NCI-H2029 treated with DMSO at 0.1 percent for 48 hours (cell line): ENCODE measurements around the gene SLC41A3.
"Not testable (repeated sequence)": the region's sequence is repeated elsewhere in the genome, so short reads cannot be mapped to it uniquely, and the experiment has no call there.

Experiments
- DNase-seq: peaks from one replicate; lab custom pipeline; 2025; lab: John Stamatoyannopoulos, UW

SLC41A3 gene

DNA sequence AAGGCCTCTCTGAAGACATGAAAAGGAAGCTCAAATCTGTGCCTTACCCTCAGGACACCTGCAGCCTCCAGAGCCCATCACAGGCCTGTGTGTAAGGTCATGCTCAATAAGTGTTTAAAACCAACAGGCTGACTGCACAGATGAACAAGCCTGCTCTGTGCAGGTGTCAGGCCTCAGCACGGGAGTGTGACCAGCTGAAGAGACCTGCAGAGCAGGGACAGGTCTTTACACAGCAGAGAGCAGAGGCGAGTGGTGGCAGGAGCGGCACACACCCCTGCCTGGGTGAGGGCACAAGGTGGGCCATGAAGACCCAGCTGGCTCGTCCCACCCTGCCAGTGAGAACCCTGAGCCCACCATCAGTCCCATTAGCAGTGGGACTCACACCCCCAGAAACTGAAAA is 58.1 kb downstream of the SLC41A3 start:
- no peak for DNase-seq

DNA sequence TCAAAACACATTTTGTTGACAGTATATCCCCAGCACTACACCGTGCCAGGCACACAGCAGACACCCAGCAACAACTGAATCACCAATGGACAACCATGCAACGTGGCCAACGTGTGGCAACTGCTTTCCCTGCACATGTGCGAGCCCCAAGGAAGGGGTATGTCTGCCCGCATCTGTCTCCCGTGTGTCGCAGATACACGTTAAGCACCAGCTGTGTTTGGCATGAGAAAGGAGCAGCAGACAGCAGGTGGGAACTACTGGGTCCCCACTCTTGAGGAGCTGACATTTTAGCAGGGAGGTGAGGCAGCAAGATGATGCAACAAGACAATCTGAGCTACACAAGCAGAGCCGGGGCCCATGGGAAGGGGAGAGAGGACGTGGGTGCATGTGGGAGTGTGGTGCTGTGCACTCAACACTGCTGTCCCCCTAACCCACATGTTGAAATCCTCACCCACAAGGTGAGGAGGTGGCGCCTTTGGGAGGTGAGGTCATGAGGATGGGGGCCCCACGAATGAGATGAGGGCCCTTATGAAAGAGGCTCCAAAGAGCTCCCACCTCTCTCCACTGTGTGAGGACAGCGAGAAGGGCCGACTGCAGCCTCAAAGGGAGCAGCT is 58.7 kb downstream of the SLC41A3 start:
- DNase-seq, result no peak

DNA sequence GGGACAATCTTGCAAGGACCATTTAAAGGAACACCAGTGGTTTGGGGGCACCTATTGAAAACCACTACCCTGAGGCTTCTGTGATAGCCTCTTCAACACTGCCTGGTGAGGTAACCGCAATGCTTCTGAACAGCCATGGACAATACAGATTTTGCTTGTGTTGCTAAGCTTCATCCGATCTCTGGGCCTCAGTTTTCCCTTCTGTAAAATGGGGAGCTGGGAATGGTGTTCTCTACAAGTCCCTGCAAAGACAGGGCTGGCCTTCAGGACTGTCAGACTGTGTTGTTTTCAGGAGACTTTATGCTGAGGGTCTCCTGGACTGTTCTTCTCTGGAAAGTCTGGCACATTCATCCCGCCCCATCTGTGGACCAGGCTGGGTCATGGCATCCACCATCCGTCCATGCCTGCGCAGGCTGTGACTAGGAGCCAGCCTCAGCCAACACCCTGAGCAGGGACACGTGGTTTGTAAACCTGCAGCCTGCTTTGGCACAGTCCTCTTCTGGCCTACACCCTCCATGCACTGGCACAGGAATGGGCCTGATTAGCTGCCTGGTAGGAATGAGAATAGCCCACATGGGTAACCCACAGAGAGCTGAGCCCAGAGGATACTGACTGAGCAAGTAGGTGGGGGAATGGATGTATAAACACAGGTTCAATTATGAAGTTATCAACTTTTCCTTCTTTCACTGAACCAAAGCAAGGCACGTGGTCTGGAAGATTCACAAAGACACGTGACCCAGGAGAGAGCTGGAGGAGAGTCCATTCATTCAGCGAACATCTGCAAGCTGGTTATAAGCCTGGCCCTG is 59.7 kb downstream of the SLC41A3 start:
- no peak for DNase-seq

DNA sequence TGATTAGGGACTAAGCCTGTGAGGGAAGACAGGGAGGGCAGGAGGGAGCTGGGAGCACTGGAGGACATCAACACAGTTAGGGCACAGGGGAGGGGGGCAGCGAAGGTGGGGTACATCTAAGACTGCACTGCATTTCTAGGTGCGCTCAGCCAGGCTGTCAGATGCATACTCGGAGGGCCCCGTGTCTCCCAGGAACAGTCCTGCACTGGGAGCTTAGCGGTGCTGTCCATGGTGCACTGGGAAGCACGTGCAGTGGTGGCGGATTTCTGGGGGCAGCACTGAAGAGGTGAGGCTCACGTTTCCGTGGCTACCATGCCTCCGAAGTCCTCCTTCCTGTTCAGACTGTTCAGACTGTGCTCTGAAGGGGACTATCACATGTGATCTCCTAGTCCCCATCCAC is 60.5 kb downstream of the SLC41A3 start:
- no peak for DNase-seq

DNA sequence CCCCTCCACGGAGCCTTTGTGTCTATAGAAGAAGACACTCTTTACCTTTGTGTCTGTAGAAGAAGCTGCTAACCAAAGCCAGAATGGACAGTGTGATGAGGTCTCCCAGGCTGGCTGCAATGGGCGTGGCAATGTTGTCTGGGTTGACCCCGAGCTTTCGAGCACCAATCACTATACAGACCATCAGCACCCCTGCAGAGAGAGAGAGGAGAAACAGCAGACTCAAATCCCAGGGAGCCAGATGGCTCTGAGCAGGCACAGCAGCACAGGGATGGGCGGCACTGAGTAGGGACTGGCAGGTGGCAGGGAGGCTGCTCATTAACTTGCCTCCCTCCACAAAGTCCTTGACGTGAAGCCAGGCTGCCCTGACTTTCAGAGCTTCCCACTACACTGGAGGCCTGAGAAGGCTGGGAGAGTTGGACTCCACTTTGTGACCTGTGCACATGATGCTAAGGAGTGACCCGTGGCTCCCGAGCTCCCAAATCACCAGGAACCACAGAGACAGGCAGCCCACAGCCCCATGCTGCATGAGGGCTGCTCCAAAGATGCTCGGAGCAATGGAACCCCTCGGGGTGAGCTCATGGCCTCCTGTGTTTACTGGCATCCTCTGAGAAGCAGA is 61.1 kb downstream of the SLC41A3 start:
- no peak for DNase-seq

DNA sequence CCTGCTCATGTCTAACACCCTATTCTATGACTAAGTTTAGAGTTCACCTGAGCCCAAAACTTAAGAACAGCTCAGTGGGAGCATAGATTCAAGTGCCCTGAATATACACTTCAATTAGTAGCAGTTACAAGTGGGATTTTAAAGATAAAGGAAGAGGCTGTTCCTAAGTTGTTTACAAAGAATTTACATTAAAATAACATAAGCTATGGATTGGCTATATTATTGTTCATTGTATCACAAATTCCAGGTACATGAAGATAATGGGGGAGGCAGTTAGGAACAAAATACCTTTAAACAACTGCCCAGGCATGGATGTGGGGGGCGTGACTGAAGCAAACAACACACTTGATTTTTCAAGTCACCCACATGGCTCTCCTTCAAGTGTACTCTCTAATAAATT is 62.2 kb downstream of the SLC41A3 start:
- no peak for DNase-seq

DNA sequence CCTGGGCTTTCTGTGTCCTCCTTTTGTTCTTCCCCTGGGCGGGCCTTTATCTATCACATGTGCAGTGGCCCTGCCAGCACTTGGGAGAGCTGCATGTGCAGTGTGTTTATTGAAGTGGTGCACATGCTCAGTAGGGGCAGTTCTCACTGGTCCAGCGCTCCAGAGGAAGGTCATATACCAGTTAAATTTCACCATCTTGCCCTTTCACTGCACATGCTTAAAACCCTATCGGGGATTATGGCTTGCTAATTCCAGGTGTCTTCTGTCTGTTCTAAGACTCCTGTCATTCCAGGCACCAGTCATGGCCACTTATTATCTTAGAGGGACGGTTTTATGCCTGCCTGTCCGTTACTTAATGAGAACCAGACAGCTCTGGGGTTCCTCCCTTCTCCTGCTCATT is 62.7 kb downstream of the SLC41A3 start:
- DNase-seq, result no peak

DNA sequence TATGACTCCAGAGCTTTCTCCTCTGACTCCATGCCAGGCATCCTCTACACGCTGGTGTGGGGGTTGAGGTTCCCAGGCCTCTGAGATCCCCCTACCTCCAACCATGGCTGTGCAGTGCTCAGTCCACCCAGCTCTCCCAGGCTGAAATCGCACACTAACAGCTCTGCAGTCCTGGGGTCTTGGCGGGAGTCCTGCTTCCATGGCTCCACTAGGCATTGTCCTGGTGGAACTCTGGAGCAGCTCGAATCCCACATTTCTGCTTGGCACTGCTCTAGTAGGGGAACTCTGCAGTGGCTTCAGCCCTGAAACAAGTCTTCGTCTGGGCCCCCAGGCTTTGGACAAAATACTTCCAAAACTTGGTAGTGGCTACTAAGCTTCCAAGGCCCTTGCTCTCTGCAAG is 64.2 kb downstream of the SLC41A3 start:
- no peak for DNase-seq

DNA sequence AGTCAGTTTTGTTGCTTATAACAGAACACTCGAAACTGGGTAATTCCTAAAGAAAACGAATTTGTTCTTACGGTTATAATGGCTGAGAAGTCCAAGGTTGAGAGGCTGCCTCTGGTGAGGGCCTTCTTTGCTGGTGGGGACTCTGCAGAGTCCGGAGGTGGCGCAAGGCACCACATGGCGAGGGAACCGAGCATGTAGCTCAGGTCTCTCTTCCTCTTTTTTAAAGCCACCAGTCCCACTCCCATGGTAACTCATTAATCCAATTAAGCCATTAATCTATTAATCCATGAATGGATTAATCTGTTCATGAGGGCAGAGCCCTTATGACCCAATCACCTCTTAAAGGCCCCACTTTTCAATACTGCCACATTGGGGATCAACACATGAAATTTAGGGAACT is 64.9 kb downstream of the SLC41A3 start:
- DNase-seq, result no peak

DNA sequence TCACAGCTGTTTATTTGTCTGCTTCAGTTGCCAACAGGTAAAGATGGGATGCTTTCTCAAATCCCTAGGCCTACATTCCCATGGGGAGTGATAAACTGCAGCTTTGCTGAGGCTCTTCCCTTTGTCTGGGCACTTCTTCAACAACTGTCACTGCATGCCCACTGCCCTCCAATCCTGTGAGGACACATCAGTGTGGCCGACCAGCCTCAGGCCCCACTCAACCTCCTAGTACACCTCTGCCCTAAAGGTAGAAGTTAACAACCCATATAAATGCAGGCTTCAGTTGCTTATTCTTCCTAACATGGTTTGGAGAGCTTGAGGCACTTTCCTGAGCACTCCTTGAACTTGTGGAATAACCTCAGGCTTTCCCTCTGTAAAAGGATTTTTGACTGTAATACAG is 65.4 kb downstream of the SLC41A3 start:
- DNase-seq, result no peak

DNA sequence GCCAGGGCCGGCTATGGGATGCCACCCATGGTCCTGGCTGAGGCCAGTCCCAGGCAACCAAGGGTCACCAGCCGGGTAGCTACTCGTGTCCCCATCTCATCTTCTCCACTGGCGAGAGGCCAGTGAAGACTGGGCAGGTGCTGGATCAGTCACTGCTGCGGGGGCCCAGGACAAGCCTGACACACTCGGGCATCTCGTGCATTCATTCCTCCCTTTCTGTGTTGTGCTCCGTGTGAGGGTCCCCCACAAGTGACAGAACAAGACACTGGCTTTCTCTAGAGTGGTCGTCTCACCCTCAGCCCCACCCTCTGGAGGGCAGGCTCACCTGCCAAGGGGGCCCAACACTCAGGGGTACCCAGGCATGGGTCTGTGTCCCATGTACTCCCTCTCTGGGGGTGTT is 66.6 kb downstream of the SLC41A3 start:
- DNase-seq, result no peak

DNA sequence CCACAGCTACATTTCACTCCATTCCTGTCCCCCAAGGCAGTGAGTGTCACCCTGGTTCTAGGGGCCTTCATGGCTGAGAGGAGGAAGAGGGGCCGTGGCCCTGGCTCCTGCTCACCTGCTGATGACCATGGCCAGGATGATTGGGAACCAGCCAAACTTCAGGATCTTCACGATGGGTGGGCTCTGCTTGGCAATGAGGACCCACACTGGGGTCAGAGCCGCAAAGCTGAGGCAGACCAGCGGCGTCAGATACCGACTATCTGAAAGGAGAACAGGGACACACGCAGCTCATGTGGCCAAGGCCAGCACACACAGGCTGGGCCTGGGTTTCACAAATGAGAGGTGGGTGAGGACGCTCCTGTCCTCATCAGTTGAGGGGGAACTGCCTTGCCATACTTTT is 67.3 kb downstream of the SLC41A3 start:
- no peak for DNase-seq

DNA sequence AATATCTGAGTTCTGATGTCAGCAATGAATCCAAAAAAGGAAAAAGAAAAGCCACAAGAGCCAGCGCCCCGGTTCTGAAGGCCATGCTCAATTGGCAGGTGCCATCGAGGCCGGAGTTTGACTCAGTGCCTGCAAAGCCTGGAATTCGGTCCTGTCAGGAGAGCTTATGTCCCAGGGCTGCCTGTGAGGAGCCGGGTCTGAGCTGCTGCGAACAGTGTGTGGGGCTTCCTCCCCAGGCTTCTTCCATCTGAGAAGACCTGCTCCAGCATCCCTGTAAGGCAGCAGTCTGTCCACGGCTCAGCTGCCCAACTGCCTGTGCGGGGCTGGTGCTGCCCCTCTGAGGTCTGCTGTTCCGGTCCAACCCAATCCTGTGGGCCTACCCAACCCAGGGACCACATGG is 68.8 kb downstream of the SLC41A3 start:
- DNase-seq, result no peak

DNA sequence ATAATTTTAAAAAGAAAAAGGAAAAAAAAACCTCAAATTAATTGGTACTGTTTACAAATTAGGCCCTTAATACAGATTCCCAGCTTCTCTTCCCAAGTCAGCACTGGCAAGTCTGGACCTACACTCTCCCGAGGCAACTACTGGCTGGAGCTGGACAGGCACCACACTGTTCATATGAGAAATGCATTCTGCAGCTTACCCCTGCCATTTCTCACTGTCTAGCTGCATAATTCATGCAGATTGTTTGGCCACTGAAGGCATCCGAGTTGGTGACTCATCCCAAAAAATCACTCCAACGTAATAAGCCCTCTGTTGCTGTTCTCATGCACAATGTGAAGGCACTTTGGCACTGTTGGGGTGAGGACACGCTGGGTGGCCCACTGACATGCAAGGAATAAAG is 69.7 kb downstream of the SLC41A3 start:
- DNase-seq, result no peak

DNA sequence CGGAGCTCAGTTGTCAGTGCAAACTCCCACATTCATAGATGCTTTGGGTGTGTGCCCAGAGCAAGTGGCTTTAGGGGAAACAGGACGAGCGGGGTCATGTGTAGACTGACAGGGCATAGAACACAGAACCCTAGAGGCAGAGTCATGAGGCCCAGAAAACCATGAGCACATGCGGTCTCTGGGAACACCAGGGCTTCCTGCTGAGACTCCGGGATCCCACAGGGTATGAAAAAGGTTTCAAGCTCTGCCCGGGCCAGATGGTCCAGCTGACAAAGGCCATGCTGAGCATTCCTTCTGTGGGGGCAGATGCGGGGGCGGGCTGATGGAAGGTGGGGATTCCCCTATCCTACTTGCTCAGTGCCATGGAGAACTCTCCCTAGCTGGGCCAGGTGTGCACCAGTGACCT is 70.2 kb downstream of the SLC41A3 start:
- no peak for DNase-seq

DNA sequence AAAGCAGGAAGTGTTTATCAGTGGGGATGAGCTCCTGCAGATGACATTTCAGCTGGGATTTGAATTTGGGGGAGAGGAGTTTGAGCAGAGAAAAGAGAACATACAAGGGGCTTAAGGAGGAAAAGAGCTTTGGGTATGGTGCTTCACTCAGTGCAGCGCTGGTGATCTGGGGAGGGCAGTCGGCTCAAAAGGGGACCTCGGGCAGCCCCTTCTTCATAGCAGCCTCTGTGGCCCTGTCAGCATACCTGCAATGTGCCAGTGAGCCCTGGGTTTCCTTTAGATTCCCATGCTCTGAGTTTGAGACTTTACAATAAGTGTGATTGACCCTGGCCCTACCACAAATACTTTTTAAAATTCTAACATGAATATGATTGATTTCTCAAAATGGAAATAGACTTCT is 74.7 kb downstream of the SLC41A3 start:
- DNase-seq, result no peak

DNA sequence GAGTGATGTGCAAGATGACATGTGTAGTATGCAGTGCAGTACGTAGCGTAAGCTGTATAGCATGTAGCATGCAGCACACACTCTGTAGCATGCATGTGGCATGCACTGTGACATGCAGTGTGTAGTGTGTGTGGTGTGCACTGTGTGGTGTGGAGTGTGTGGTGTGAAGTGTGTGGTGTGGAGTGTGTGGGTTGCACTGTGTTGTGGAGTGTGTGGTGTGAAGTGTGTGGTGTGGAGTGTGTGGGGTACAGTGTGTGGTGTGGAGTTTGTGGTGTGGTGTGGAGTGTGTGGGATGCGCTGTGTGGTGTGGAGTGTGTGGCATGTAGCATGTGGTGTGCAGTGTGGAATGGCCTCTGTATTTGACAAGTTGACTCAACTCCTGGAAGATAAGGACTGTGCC is 75.7 kb downstream of the SLC41A3 start:
- DNase-seq, result no peak

DNA sequence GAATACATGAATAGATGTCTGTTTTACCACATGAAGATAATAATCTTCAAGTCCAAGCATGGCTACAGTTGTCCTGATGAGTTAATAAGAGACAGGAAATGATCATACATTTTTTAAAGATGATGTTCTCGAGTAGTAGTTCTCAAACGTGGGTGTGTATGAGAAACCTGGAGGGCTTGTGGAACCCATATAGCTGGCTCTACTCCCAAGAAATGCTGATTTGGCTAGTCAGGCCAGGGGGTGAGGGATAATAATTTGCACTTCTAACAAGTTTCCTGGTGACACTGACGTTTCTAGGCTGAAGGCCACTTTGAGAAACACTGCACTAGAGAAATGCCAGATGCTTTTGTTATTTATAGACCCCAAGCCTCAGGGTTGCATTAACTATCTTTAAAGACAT is 78.0 kb downstream of the SLC41A3 start:
- DNase-seq, result no peak

DNA sequence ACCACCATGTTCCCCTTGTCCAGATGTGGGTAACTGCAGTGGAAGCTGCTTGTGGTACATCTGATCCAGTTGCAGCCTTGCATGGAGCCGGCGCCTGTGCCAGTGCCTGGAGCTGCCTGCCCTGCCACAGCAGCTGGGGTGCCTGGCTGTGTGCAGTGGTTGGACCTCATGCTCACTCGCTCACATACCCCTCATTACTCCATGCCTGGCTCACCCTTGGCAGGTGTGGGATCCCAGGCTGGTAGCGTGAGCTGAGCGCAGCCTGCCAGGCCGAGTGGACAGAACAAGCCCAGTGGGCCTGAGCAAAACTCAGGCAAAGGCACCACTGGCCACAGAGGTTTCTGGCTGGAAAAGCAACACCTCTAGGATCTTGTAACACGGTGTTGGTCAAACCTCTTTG is 79.2 kb downstream of the SLC41A3 start:
- DNase-seq, result no peak

DNA sequence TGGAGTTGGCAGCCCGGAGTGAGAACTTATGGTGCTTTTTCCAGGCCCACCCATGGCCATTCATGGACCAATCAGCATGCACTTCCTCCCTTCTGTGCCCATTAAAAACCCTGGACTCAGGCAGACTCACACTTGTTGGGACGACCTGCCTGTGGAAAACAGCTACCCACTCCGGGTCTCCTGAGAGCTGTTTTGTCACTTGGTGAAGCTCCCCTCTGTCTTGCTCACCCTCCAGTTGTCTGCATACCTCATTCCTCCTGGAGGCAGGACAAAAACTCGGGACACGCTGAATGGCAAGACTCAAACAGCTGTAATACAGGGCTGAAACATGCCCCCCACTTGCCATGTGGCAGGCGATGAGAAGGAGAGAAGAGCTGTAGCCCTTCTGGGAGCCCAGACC is 79.7 kb downstream of the SLC41A3 start:
- no peak for DNase-seq

DNA sequence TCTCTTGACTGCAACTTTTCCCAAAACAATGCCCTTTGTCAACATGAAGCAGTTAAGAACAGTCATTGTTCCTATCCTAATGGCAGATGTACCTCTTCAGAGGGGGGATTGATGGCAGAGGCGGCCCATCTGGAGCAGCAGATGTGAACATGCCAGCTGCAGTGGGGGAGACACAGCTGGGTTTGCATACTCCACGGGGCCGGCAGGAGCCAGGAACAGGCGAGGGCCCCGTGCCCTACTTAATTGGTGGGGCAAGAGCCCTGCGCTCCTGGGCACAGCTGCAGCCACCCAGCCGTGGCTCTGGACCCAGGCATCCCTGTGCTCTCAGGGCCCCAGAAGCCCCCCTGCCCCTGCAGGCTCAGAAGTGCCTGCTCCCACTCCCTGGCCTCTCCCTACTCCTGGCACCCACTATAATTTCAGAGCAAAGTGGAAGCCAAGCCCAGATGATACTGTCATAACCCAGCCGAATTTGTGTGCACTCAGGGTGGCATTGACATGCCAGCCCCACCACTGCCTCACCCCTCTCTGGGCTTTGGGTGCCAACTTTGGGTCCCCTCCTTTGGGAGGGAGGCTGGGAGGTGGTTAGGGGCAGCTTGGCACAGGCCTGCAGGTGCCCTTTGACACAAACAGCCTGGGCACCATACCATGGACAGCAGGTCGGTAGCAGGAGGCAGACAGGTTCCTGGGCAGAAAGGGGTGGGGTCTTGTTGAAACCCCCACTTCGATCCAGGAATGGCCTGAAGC is 80.3 kb downstream of the SLC41A3 start:
- DNase-seq, result no peak

DNA sequence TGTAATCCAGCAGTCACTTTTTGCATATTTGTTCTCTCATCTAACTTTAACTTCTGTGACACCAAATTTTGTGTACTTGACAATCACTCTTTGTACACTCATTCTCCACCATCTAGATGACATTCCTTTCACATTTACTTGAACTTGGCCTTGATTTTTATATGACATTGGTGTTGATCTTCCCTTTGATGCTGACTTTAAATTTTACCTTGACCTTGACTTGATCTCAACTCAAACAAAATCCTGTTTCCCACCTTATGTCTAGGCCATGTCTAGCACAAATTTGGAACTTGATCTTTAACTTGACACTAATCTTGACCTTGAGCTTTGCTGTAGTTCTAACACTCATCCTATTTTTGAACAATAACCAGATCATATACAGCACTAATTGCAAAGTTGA is 81.7 kb downstream of the SLC41A3 start:
- DNase-seq, result no peak

DNA sequence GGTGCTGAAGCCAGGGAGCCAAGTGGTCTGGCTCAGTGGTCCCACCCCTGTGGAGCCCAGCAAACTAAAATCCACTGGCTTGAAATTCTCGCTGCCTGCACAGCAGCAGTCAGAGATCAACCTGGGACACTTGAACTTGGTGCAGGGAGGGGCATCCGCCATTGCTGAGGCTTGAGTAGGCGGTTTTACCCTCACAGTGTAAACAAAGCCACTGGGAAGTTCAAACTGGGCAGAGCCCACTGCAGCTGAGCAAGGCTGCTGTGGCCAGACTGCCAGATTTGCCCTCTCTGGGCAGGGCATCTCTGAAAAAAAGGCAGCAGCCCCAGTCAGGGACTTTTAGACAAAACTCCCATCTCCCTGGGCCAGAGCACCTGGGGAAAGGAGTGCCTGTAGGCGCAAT is 87.2 kb downstream of the SLC41A3 start:
- not testable (repeated sequence) for DNase-seq
